GM18909 (cell line): Measurements from ENCODE around the gene AK3.

ENCODE experiments used
- ATAC-seq: cut with Tn5 transposase; IDR thresholded peaks from one replicate; pipeline ENCODE4 v1.9.1; 2021; ENCODE audit warnings: mild to moderate bottlenecking; ENCODE audit not compliant: unreplicated experiment, poor library complexity

The AK3 gene

GRCh38 chr9:4713849-4714248 lies 27.2 kb downstream of the AK3 start:
- no peak for ATAC-seq

- no peak for ATAC-seq
Observed at GRCh38 chr9:4709380-4709779, 31.6 kb downstream of the AK3 start.

GRCh38 chr9:4706971-4707622 lies 33.9 kb downstream of the AK3 start:
- no peak for ATAC-seq

GRCh38 chr9:4706021-4706420 lies 35.0 kb downstream of the AK3 start:
- no peak for ATAC-seq

GRCh38 chr9:4704129-4704528 lies 36.9 kb downstream of the AK3 start:
- ATAC-seq = no peak

- no peak for ATAC-seq
Observed at GRCh38 chr9:4701526-4701925, 39.5 kb downstream of the AK3 start.

GRCh38 chr9:4700932-4701331 lies 40.1 kb downstream of the AK3 start:
- no peak for ATAC-seq

GRCh38 chr9:4700091-4700490 lies 40.9 kb downstream of the AK3 start:
- ATAC-seq = no peak

GRCh38 chr9:4691795-4692194 lies 49.2 kb downstream of the AK3 start:
- no peak for ATAC-seq

GRCh38 chr9:4690144-4690543 lies 50.9 kb downstream of the AK3 start:
- peak; percentile 63 for ATAC-seq

GRCh38 chr9:4689687-4690104 lies 51.3 kb downstream of the AK3 start:
- ATAC-seq = peak; percentile 76

GRCh38 chr9:4689021-4689420 lies 52.0 kb downstream of the AK3 start:
- no peak for ATAC-seq

GRCh38 chr9:4686584-4686983 lies 54.4 kb downstream of the AK3 start:
- no peak for ATAC-seq

GRCh38 chr9:4686112-4686511 lies 54.9 kb downstream of the AK3 start:
- ATAC-seq = no peak

- no peak for ATAC-seq
Observed at GRCh38 chr9:4684820-4685219, 56.2 kb downstream of the AK3 start.

GRCh38 chr9:4680750-4681149 lies 60.3 kb downstream of the AK3 start:
- no peak for ATAC-seq

GRCh38 chr9:4680173-4680525 lies 60.9 kb downstream of the AK3 start:
- peak; percentile 5 for ATAC-seq

GRCh38 chr9:4679268-4680172 lies 61.5 kb downstream of the AK3 start, which contains the start of gene CDC37L1:
Gene CDC37L1, plus strand, starts transcription at chr9:4679569. Its CDS starts 199 bp downstream, at chr9:4679768.
- peak; percentile 96 for ATAC-seq

- ATAC-seq = no peak
Observed at GRCh38 chr9:4678679-4679267, 62.2 kb downstream of the AK3 start.

- no peak for ATAC-seq
Observed at GRCh38 chr9:4677392-4677791, 63.6 kb downstream of the AK3 start.

GRCh38 chr9:4674783-4675182 lies 66.2 kb downstream of the AK3 start:
- ATAC-seq = no peak
